Measurements from ENCODE around the gene BLOC1S3.

Gene BLOC1S3

DNA sequence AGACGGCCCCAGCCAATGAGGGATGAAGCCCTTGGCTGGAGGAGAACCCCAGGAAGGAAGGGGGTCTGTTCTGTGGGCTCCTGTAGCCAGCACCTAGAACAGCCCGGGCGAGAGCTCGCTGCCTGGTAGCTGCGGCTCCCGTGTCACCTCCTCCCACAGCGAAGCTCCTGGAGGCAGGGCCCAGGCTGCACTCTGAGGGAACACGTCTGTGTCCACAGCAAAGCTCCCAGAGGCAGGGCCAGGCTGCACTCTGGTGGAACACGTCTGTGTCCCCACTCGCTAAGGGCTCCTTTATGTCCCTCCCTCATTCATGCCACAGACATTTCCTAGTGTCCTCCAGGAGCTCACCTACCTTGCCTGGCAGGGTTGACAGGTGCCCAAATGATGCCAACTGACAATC, 9.0 kb upstream of the BLOC1S3 start:
- TF ChIP-seq, protein P1, sequence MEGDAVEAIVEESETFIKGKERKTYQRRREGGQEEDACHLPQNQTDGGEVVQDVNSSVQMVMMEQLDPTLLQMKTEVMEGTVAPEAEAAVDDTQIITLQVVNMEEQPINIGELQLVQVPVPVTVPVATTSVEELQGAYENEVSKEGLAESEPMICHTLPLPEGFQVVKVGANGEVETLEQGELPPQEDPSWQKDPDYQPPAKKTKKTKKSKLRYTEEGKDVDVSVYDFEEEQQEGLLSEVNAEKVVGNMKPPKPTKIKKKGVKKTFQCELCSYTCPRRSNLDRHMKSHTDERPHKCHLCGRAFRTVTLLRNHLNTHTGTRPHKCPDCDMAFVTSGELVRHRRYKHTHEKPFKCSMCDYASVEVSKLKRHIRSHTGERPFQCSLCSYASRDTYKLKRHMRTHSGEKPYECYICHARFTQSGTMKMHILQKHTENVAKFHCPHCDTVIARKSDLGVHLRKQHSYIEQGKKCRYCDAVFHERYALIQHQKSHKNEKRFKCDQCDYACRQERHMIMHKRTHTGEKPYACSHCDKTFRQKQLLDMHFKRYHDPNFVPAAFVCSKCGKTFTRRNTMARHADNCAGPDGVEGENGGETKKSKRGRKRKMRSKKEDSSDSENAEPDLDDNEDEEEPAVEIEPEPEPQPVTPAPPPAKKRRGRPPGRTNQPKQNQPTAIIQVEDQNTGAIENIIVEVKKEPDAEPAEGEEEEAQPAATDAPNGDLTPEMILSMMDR (conservative IDR thresholded peaks at IDR 0.05; ENCODE audit: low read depth, low read length): no peak
- DNase-seq (ENCODE audit: low read depth): no peak
- H3K4me3 ChIP-seq (ENCODE audit: low read length): no peak overlapping the region

DNA sequence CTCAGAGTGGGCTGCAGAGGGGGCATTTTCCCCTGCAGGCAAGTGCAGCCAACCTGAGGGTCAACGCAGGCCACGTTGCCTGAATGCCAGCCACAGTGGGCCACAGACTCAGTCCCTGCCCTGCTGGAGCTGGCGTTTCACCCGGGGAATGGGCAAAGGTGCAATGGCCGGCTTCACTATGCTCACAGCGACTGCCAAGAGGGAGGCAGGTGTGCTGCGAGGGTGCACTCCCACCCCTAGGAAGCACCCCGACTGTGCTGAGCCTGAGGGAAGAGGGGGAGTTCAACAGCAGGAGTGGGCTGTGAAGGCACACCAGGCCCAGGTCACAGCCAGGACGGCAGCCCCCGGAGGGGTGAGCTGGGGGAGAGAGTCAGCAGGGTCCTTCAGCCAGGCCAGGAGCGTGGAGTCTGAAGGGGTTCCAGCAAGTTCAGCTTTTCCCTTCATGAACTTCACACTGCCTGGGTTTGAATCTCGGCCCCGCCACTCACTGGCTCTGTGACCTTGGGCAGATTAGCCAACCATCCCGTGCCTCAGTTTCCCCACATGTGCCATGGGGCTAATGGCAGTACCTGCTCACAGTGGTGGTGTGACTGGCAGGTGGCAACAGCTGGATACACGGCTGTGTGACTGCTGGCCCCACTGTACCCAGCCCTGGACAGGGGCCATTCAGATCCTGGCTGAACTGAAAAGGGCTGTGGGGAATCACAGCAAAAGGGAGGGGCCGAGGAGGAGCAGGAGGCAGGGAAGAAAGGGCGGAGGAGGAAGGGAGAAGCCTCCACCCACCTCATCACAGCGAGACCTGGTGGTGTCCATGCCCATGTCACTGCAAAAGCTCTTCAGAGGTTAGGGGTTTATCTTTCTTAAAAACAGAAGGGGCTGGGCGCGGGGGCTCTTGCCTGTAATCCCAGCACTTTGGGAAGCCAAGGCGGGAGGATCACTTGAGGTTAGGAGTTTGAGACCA, 8.2 kb upstream of the BLOC1S3 start:
- TF ChIP-seq, protein P1 (conservative IDR thresholded peaks at IDR 0.05; ENCODE audit: low read depth, low read length): no peak
- DNase-seq (ENCODE audit: low read depth): no peak
- H3K4me3 ChIP-seq (ENCODE audit: low read length): no peak overlapping the region

DNA sequence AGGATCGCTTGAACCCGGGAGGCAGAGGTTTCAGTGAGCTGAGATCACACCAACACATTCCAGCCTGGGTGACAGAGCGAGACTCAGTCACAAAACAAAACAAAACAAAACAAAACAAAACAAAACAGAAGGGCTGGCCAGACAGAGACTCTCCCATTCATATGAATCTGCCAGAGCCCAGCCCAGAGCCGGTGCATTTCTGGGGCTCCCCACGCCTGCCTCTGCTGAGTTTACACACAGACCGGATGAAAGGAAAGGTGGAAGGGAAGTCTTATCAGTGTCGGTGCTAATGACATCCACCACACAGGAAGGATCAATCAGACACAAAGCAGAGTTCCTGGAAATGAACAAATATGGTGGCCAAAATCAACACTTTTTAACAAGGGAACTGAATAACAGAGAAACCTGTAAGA, 7.4 kb upstream of the BLOC1S3 start:
- TF ChIP-seq, protein P1 (conservative IDR thresholded peaks at IDR 0.05; ENCODE audit: low read depth, low read length): no peak
- H3K4me3 ChIP-seq (ENCODE audit: low read length): no peak overlapping the region
- no peak for DNase-seq (ENCODE audit: low read depth)

DNA sequence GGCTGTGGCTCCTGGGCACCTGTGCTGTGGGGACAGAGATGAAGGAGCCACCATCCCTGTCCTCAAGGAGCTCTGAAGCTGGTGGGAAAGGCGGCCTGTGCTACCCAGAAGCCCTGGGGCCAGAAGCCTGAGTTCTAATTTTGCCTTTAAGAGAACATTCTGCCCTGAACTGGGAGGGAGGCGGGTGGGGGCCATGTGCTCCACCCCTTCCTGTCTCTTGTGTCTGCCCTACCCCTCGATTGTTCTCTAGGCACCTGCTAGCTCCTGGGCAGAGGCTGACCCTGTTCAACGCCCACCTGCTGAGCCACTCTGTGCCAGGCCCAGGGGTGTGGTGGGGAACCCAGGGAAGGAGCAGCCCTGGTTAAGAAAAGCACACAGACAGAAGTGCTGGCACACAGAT, 6.4 kb upstream of the BLOC1S3 start:
- no peak for DNase-seq (ENCODE audit: low read depth)
- H3K4me3 ChIP-seq (ENCODE audit: low read length): no peak overlapping the region
- TF ChIP-seq, protein P1 (conservative IDR thresholded peaks at IDR 0.05; ENCODE audit: low read depth, low read length): no peak

DNA sequence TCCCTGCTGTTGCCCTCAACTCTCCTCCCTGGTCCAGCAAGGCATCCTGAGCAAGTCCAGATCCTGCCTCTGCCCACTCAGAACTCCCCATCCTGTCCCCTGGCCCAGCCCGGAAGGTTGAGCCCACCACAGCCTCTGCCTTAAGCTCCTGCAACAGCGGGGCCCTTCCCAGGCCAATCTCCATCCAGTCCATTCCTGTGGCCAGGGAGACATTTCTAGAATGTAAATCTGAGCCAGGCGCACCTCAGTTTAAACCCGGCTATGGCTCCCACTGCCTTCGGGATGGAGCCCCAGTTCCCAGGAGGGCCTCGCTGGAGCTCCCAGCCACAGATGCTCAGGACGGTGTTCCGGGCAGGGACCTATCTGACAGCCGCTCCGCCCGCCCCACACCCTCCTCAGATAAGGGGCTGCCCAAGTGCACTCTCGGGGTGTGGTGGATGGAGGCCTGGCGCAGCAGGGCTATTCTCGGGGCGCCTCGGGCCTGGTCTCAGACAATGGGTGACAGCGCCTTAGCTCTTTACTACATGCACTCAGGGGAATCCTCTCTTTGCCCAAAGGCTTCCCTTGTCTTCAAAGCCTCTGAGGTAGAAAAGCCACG, 5.9 kb upstream of the BLOC1S3 start:
- H3K4me3 ChIP-seq (ENCODE audit: low read length): no peak overlapping the region
- TF ChIP-seq, protein P1 (conservative IDR thresholded peaks at IDR 0.05; ENCODE audit: low read depth, low read length): no peak
- no peak for DNase-seq (ENCODE audit: low read depth)

DNA sequence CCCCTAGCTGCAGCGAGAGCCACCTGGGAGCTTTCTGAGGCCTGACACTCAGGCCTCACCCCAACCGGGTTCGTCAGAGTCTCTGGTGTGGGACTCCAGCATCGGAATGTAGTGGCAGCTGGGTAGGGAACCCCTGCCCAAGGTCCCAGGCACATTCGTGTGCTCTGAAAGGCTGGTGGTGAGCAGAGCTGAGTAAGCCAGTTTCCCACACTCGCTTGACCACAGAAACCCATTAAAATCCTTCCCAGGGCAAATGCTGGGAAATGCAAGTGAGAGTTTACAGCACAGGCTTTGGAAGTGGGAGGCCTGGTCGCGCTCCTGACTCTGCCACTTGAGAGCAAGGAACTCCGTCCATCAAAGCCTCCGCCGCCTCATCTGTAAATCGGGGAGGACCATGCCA, 4.8 kb upstream of the BLOC1S3 start:
- DNase-seq (ENCODE audit: low read depth): no peak
- TF ChIP-seq, protein P1 (conservative IDR thresholded peaks at IDR 0.05; ENCODE audit: low read depth, low read length): no peak
- H3K4me3 ChIP-seq (ENCODE audit: low read length): no peak overlapping the region
